HG03571 (cell line): ENCODE data around the gene B3GALNT2.
"Not testable (repeated sequence)": the region's sequence is repeated elsewhere in the genome, so short reads cannot be mapped to it uniquely, and the experiment has no call there.

Experiments
- ATAC-seq: cut with Tn5 transposase; IDR thresholded peaks from one replicate; pipeline ENCODE4 v1.9.1; 2021; ENCODE audit not compliant: unreplicated experiment

The B3GALNT2 gene

DNA sequence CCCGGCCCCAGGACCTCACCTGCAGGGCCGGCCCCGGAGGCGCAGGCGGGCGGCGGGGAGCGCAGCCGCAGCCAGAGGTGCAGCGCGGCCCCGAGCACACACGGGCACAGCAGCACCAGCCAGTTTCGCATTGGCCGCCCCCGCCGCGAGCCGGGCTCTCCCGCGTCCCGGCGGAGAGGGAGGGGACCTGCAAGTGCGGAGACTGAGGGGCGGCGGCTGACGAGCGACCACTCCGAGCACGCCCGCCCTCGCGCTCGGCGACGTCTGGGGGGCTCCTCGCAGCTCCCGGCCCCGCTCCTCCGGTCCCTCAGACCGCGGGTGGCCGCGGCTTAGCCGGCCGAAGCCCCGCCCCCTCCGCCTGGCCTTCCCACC lies at the start of gene B3GALNT2:
B3GALNT2 (minus strand) TSS at position 331 of the 372 bp plus-strand sequence; CDS start at position 131, 200 bp downstream.
- ATAC-seq: peak; percentile 38

DNA sequence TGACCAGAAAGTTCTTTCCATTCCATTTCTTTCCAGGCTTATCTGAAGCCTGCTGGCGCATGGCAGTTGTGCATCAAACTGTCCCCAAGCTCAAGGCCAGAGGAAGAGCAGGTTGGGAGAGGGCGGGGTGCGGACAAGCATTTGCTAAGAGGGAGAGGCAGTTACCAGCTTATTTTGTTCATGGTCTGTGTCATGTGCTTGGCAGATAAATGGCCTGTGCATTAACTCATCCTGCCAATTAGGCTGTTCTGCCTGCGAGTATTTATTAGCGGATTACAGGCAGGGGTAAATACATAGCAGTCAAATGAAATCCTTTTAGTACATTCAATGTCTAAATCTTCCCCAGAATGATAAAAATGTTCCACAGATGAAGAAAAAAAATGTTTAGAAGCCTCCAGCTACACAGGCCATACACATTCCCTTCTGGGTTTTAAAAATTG lies 48.9 kb upstream of the B3GALNT2 start:
- no peak for ATAC-seq

DNA sequence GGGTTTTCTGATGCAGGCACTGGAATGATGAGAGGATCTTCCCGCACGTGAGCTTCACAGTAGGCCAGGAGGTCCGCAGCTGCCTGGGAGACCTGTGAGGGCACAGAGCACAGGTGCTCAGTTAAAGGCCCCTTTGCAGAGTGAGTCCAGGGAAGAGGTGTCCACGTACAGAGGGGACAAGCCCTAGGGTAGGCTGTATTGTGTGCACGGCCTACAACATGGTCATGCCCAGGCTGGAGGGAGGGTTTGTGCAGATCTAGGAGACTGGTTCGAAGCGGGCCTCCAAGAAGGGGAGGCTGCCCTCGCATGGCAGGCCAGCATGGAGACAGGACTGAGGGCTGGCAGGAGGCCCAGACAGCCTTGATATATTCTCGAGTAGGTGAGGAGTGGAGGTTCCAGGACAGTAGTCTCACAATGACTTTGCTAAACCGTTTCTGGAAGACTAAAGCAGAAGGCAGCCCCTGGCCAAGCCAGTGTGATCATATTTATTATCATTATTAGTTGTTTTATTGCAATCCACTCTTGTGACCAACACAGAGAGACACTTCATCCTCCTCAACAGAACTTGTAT lies 48.0 kb upstream of the B3GALNT2 start:
- ATAC-seq: no peak

DNA sequence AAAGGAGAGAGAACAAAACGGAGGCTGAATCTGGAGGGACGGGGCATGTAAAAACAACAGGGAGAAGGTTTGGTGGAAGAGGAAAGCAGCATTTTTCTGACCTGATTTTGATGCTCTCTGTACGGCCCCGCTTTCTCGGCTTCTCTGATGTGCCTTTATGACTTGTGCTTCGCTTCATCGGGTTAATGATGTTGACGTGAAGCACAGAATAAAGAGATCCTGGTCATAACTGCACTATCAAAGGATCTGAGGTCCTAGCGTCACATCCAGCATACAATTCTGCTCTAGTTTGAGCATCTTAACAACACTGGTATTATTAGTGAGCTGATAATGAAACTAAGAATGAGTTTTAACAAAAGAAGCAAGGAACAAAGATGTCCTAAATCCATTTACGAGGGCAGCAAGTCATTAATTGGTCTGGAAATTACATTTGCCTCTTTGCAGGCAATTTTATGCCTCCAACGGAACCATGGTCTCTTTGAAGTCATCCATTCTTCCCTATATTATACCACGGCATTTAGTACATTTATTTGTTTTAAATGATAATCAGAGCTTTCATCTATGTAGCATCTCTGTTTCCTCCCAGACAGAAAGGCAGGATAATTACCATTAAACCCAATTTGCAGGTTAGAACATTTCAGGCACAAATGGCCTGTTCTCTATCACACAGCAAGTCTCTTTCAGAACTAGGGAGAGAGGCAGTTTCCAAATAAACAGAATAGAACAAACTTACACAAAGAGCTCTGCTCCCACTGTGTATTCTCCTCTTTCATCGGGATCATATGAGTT lies 45.3 kb upstream of the B3GALNT2 start:
- ATAC-seq: no peak

DNA sequence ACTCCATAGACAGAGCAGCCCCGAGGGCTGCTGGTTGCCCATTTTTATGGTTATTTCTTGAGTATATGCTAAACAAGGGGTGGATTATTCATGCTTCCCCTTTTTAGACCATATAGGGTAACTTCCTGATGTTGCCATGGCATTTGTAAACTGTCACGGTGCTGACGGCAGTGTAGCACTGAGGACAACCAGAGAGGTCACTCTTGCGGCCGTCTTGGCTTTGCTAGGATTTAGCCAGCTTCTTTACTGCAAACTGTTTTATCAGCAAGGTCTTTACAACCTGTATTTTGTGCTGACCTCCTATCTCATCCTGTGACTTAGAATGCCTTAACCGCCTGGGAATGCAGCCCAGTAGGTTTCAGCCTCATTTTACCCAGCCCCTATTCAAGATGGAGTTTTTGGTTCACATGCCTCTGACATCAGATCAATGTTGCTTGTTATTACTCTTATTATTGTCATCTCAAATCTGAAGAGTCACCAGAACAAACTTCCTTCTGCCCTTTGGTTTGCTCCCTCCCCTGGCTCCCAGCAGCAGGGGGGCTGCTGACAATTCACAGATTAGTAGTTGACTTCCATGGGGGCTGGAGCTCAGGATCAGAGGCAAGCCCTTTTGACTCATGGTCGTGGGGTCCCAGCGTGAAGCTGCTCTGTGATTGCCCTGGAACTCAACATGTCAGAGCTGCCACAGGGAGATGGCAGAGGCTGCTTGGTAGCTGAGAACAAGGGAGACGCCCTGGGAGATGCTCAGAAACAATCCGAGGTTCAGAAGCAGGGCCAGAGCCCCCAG lies 42.3 kb upstream of the B3GALNT2 start:
- ATAC-seq: not testable (repeated sequence)

DNA sequence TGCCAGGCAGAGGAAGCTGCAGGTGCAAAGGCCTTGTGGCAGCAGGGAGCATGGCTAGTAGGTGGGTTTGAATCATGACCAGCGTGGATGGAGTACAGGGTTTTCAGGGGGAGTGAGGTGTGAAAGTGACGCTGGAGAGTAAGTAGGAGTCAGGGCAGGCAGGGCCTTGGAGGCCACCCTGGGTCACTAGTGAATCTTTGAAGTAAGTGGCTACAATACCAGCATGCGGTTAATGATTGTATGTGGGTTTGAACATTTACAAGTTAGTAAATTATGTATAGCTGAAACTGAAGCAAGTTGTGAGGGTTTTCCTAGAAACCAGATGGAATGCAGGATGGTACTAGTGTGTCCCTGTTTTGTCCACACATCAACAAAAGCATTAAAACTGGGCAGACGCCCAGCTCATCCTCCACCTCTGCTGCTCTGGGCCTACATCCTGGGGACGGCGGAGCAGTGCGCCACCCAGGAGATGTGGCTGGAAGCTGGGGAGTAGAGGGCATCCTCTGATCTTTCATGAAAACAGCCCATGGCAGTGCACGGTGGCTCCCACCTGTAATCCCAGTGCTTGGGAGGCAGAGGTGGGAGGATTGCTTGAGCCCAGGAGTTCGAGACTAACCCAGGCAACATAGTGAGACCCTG lies 41.2 kb upstream of the B3GALNT2 start:
- no peak for ATAC-seq

DNA sequence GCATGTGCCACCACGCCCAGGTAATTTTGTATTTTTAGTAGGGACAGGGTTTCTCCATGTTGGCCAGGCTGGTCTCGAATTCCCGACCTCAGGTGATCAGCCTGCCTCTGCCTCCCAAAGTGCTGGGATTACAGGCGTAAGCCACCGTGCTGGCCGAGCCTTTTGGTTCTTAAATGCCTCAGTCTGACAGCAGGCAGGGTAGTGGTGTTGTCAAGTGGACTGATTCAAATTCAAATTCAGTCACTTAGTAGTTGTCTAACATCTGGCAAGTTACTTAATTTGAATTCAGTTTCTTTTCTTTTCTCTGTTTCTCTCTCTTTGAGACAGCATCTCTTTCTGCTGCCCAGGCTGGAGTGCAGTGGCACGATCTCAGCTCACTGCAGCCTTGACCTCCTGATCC lies 38.6 kb upstream of the B3GALNT2 start:
- not testable (repeated sequence) for ATAC-seq

DNA sequence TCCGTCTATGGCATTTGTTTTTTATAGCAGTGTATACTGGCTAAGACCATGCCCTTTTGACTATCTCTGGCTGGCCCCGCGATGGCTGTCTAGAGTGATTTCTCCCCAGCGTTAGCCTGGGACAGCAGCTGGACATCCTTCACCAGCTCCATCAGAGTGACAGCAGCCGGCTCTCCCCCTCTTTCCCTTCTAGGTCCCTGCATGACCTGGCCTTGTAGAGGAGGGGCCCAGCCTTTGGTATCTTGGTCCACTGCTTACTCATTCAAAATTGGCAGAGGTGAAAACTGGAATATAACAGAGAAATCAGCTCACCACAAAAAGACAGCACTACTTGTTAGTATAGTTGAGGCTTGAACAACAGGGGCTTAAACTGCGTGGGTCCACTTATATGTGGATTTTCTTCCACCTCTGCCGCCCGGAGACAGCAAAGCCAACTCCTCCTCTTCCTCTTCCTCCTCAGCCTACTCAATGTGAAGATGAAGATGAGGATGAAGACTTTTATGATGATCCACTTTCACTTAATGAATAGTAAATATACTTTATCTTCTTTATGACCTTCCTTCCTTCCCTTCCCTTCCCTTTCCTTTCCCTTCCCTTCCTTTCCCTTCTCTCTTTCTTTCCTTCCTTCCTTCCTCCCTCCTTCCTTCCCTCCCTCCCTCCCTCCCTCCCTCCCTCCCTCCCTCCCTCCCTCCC lies 29.4 kb upstream of the B3GALNT2 start:
- ATAC-seq: no peak

DNA sequence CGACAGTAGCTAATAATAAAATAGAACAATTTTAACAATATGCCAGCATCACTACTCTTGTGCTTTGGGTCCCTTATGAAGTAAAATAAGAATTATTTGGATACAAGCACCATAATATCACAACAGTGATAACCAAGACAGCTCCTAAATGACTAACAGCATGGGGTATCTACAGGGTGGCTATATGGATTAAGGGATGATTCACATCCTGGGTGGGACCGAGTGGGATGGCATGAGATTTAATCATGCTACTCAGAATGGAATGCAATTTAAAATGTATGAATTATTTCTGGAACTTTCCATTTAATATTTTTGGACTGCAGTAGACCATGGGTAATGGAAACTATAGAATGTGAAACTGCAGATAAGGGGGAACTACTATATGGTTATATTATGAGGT lies 28.1 kb upstream of the B3GALNT2 start:
- no peak for ATAC-seq

DNA sequence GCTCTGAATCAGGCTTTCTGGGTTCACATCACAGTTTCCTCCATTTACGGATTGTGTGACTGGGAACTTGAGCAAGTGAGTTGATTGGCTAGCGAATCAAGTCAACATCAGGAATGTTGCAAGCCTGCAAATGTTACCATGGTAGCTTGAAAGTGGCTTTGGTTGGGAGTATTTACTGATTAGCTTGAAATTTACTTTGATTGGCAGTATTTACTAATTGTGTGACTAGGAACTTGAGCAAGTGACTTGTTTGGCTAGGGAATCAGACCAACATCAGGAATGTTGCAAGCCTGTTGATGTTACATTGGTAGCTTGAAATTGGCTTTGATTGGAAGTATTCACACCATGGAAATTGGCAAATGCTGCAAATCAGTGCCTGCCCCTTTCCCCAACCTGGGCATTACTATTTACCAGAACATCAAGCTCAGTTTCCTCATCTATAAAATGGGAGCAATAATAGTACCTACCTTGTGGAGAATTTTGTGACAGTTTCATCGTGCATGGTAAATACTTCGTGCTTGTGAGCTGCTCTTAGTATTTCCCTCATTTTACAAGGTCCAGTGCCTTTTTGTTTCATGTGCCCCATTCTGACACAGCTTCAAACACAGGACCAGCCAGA lies 23.1 kb upstream of the B3GALNT2 start:
- ATAC-seq: no peak

DNA sequence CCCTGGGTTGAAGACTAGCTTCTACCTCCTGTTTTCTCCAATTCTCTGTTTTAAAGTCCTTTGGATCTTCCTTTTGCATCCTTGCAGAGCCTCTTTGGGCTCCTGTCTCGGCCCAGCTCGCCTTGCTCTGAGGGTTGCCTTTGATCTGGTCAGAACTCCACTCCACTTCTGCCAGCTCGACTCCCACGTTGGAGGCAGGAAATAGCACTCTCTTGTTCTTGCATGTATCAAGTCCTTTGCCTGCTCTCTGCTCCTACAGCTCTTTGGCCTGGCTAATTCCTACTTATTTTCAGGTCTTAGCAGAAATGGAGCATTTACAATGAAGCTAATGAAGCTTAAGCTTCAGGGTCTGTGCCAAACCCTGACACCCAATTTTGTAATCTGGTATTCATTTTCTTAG lies 21.1 kb upstream of the B3GALNT2 start:
- ATAC-seq: no peak

DNA sequence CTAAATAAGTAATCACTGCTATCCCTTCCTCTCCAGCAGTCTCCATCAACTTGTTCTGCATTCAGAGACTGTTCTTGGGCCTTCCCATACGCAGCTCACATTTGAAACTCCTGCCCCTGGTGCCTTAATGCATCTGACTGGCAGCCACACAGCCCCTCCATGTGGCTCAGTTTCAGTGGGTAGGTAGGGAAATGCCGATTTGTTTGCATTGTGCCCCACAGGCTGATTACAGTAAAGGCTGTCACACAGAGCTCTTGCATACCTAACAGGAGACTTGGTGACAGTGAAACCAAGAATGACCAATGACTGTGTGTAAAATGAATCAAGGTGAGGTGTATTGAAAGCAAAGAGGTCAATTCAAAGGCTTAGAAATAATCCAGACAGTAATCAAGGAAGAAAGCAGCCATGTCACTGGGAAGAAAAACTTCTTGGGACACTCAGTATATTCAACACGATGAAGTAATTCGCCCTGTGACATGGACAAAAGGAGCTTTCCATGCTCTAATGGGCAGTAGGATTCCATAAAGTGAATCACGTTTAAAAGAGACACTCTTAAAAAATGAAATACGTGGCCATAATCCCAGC lies 12.7 kb upstream of the B3GALNT2 start:
- no peak for ATAC-seq

DNA sequence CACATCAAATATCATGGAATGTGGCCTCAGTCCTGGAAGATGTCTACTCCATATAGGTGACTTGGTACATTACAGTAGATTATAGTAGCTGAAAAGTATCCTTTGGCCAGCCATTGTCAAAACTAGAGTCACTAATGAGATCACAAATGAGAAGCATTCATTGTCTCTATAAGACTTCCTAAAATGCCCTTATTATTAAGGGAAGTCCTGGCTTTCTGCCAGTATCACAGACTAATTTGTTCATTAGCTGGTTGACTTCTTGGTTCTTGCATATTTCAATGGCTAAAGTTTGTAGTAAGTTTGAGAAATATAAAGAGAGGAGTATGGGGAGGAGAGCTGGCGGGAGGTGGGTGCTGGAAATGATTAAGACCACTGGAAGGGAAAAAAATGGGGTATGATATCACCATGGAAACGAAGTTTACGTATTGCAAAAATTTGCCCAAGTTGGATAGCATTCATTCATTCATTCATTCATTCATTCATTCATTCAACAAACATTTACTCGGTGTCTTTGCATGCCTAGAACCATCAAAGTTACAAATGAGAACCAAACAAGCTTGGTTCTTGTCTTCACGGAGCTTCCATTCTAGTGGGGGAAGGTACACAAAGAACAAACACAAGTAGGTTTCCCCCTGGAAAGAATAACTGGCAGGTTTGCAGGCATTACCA lies 11.7 kb upstream of the B3GALNT2 start:
- ATAC-seq: no peak

DNA sequence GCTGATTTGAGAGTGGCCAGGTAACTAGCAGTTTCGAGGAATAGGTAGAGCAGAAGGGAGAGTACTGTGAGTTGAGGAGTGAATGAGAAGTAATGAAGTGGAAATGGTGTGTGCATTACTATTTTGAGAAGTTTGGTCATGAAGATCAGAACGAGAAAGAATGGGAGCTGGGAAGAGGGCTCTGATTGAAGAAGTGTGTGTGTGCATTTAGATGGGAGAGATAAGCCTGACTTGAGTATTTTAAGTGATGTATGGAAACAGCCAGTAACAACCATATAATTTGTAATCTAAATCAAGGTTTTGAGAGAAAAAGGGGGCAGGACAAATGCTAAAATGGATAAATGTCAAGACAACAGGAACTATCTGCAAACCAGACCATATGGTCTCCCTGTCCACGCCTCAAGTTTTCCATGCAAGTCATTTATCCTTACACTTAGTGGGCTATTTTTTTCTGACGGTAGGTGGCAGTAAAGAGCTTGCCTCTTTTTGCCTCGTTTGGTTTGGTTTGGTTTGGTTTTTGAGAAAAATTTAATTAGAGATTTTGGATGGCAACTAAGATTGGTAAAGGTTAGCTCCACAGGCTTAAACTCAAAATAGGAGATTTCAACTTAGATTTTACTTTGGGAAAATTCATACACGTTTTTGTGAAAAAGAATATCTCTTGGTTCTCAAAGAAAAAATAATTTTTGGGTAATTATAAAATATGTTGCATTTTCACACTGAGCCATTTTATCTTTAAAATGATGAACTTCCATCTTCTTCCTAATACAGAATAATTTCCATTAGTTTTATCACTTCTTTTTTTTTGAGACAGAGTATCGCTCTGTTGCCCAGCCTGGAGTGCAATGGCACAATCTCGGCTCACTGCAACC lies 9.5 kb upstream of the B3GALNT2 start:
- no peak for ATAC-seq

DNA sequence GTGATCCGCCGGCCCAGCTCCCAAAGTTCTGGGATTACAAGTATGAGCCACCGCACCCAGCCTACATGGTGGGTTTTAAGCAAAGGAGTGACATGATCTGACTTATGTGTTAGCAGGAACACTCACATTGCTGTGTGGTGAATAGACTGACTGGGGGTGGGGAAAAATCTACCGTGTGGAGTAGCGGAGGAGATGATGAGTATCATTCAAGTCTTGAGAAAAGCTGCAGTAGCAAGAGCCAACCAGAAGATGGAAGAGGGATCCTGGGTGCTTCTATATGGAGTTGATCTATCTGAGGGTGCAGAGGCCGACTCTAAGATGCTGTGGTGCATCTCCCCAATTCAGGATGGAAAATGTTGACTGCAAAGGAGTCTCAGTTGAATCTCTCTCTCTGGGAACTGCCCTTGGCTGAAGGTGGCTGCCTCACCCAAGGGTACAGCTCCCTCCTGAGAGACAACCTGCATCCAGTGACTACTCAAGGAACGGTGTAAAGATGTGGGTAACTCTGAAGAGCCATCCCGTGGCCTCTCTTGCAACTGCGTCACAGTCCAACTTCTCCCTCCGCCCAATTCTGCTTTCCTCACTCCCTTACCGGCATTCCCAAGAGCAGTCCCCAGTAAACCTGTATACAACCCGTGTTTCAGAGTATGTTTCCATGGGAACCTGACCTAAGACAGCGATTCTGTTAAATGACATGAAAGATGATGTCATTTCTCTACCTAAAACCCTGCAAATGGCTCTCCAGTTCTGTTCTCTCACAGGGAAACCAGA lies 7.4 kb upstream of the B3GALNT2 start:
- no peak for ATAC-seq

DNA sequence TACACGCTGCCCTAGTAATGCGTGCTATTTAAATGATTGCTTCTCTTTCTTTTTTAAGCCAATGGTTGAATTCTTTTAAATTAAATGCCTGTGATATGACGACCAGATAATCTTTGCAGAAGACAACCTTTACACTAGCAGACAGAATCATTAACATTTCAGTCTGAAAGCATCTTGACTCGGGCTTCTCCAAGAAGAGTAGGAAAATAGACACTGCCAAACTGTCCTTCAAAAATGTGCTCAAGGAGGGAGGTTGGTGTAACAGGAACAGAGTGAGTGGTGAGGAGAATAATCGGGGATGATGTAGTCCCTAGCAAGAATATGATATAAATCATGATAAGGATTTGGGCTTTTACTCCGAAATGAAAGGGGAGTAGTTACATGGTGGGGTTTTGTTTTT lies 6.6 kb upstream of the B3GALNT2 start:
- no peak for ATAC-seq

DNA sequence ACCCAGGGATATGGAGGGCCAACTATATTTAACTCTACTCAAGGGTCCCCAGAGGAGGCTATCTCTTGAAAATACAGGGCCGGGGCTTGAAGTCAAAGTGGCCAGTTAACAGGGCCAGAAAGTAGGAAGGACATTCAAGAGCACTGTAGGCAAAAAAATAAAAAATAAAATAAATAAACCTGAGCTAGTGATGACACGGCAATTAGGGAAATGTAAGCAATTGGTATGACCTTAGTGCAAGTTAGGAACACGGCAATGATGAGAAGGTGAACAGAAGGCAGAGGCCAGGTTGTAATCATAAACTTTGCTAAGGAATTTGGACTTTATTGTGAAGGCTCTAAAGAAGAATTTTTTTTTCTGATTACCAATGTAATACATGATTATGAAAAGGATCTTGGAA lies 3.4 kb upstream of the B3GALNT2 start:
- ATAC-seq: no peak
